Stimulated activated naive CD4-positive, alpha-beta T cell (primary cell): ENCODE measurements around the gene SORBS1.

ENCODE experiments used
- DNase-seq, 6 experiments: peaks; one replicate each; lab custom pipeline; 2025; lab: John Stamatoyannopoulos, UW

SORBS1 gene

DNA sequence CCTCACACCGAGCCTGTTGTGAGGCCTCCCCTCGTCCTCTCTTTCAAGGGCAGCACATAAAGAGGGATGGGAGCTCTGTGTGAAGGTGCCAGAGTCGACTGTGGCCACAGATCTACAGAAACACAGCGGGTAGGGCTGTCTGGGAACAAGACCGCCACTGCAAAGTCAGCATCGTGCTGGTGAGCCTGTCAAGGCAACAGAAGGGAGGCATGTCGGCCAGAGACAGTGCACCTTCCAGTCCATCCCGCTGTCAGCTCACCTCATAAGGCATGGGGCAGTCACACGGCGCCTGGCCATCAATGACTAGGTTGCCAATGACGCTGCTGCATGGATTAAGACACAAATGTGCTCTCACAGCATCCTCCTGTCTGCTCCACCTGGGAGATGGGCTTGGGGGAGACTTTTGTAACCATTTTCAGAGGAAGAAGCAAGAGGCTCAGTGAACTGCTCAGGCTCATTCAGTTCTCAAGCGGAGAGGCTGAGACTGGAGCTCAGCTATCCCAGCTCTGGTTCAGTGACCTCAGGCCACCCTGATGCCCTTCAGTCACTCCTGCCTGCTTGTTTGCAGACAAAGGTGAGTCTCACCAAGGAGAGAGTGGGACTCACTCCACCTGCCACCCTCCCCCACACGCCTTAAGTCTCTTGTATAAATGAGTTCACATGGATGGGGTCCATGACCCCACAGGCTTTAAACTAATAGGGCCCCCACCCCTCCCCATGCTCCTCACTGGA, 125.5 kb downstream of the SORBS1 start:
- no peak for DNase-seq

DNA sequence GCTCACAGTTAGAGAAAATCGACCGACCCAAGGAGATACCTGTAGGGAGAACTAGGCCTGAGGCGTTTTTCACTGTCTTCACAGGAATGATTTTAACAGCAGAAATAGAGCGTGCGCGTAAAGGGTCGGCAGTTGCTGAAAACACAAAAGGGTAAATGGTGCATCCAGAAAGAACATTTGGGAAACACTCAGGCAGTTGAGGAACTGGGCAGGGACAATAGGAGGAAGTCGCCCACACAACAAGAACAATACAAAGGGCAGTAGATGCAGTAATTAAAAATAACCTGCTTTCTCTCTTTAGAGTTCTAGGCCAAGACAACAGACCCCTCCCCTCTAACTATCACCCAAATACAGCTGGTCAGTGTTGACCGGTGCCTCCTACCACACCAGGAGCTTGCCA, 126.6 kb downstream of the SORBS1 start:
- no peak for DNase-seq

DNA sequence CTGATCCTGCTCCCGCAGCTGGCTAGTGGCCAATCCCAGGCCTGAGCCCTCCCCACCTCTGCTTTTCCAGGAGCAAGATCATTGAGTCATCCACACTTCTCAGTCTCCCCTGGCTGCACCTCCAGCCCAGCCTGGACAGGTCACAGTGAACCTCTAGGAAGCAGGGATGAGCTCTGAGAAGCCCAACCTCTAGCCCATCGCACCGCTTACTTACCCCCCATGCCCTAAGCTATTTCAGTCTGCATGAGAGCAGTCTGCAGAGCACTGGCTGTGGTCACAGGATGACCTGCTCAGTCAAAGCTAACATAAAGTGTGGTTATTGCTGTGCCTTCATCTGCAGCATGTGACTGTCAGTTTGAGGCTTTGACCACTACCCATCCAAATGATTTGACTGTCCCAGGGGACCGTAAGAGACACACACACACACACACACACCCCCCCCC, 129.2 kb downstream of the SORBS1 start:
- no peak for DNase-seq

DNA sequence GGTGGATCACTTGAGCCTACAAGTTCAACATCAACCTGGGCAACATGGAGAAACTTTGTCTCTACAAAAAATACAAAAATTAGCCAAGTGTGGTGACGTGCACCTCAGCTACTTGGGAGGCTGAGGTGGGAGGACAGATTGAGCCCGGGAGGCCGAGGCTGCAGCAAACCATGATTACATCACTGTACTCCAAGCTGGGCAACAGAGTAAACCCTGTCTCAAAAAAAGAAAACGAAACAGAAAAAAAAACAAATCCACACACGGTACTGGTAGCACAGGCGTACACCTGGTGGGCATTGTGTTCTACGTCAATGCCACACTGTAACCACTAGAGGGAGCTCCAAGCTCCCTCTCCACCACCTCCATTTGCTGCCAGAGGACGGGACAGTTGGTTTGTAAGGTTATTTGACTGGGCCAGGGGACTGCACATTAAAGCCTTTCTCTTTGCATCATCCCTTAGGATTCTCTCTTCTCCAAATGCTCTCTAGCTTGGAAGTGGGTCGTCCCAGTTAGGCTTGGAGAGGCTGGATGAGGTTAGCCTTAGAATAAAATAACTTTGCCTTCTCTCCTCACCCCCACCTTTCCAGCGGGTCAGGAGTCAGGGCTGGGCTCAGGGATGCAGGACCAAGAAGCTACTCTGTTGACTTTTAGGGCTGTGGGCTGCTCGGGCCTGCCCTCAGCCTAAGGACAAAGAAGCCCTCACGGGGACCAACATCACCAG, 130.8 kb downstream of the SORBS1 start:
- peak in 4 of 6 experiments; percentile 4 to 49 (median 26) for DNase-seq

DNA sequence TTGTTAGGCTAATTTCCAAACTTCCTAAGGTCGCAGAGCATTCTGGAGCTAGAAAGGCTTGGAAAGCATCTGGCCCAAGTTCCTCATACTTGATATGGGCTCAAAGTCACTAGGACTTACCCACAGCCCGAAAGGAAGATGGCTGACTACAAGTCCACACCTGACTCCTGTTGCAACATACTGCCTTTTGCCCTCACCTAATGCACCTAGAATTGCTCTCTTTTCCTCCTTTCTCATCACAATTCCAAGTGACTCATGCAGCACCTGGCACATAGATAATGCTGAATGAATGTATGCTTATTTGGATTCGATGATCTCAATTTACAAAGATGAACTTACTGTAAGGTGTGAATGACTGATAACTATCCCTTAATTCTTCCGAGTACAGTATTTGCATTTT, 131.5 kb downstream of the SORBS1 start:
- DNase-seq, result no peak

DNA sequence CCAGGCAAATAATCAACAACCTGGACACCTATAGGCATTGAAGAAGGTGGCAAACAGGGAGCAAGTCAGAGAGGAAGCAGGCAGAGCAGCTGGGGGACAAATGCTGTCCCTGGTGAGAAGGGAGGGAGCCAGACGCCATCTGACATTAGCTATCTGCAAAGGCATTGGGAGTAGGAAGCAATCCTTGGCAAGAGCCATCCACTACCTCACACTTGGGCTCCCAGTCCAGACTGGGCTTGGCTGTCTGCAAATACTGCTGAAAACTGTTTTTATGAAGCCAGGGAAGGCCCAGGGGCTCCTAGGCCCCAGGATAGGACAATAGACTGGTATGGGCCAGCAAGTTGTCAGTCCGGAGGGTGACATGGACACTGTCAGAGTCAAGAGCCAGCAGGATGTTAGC, 132.5 kb downstream of the SORBS1 start:
- no peak for DNase-seq

DNA sequence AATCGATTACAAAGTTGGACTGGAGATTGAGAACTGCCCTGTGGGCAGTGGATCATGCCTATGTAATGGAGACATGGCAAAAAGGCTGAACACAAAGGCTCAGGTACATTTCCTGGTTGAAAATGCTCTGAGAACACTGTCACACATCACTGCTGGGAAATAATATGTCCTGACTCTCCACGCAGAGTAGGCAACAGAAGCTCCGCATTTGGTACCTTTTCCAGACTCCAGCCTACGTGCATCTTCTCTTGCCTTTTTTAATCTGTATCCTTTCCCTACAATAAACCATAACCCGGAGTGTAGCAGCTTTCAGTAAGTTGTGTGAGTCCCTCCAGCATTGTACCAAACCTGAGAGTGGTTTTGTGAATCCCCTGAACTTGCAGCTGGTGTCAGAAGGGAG, 134.7 kb downstream of the SORBS1 start:
- DNase-seq, result no peak

DNA sequence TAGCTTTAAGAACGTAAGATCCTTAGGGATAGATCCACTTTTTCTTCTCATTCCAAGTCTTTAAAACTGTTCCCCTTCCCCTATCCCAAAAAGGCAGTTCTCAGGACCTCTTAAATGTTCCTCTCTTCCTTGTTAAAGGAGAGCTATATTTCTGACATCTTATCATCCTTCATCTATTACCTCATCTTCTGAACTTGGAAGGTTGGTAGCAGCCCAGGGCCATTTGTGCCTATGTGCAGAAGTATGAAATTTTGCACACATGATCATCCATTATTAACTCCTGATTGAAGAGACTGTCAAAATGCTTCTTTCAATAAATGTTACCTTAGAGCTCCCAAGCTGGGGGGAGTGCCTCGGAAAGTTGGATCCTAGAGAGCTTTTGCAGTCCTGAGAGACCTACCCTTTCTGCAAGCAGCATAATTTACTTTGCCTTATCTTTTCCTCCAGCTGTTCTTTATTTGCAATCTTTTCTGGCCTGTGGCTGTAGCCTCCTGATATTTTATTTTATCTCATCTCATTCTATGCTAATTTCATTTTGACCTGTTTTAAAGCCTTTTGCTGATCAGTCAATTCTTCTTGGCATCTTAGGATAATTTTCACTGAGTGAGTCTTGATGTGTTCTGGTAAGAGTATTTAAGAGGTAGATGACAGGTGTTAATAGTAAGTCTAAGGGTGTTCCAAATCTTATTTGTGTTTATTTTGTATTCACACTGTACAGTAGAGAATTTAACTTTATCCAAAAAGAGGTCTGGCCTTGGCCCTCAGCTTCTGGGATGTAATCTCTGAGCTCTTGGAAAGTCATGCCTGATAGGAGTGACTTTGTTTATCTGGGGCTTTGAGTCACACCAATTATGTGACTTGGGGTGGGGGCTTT, 135.3 kb downstream of the SORBS1 start:
- no peak for DNase-seq

DNA sequence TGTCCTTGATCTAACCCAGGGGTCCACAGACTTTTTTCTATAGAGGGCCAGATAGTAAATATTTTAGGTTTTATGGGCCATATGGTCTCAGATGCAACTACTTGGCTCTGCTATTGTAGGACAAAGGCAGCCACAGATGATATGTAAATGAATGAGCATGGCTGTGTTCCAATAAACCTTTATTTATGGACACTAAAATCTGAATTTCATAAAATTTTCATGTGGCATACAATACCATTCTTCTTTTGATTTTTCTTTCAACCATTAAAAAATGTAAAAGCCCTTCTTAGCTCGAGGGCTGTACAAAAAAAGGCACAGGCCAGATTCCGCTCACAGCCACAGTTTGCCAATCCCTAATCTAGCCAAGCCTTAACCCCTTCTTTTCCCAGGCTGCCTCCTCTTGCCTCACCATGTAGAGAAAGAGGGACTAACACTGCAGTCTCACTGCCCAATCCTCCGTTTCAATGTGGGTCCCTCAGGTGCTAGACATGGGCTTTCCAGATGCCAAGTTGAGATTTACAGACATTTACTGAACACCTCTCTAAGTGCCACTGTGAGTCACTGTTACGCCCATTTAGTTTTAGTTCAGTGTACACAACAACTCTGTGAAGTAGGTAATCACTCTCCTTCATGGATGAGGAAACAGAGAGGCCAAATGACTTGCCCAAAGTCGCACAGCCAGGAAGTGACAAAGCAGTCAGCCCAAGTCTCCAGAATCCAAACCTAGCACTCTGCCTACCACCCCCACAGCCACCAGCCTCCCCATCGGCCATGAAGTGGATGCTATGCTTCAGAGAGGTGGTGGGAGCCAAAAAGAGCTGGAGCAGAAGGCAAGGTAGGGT, 137.8 kb downstream of the SORBS1 start:
- DNase-seq, result no peak

DNA sequence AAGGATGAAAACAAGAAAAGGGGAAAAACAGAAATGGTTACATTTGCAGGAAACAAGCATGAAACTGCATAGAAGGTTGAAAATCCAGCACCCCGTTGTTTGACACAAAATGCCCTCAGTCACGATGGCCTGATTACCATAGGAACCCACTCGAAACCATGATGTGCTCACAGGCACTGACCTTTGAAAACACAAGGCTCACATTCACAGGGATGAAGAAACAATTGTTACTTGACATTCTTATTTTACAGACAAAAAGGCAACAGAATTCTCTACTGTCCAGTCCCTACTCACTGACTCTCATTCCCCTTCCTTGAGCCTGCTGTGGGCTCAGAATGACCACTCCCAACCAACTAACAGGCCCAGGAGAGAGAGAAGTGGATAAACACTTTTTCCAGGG, 138.9 kb downstream of the SORBS1 start:
- DNase-seq, result no peak

DNA sequence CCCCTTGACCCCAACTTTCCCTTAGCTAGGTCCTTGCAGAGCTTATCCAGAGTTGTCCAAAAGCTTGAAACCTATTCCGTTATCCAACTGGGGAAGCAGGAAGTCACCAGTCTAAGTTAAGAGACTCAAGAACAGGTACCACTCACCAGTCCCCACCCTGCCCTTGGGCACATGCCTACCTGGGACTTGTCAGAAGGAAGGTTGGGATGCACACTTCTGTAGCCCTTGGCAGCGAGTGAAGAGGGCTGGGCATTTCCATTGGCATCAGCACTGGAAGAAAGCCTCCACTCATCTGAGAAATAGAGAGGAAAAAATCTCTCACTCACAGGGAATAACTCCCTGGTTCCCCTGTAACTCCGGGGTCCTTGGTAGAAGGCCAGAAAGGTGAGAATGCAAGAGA, 139.4 kb downstream of the SORBS1 start:
- DNase-seq, result no peak

DNA sequence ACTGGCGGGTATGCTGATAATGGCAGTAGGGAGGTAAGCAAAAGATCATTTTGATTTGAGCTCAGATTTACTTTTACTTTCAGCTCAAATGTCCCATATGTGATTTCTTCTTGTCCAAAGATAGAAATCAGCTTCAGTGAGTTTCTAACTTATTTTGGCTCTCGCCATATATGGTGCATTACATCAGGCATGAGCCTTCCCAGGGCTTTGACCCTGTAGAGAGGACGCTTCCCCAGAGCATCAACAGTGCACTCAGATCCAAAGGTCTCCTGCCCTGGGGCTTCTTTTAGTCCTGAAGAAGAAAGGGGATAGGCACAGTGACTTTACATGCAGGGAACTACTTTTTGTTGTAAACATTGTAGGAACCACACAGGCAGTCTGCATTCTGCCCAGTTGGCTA, 141.8 kb downstream of the SORBS1 start:
- DNase-seq, result no peak

DNA sequence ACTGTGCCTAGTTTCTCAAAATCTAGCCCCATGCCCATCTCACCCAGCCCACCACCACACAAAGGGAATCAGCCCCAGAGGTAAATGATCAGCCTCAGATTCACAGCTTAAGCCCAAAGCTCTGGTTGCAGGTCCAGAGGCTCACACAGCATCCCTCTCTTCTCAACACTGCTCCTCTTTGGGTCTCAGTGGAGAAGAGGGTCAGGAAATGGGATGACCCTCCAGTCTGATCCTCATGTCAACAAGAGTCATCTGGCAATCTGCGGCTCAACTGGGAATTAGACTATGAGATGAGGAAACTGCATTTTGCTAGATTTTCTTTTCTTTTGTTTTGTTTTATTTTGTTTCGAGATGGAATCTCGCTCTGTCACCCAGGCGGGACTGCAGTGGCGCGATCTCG, 144.2 kb downstream of the SORBS1 start:
- no peak for DNase-seq

DNA sequence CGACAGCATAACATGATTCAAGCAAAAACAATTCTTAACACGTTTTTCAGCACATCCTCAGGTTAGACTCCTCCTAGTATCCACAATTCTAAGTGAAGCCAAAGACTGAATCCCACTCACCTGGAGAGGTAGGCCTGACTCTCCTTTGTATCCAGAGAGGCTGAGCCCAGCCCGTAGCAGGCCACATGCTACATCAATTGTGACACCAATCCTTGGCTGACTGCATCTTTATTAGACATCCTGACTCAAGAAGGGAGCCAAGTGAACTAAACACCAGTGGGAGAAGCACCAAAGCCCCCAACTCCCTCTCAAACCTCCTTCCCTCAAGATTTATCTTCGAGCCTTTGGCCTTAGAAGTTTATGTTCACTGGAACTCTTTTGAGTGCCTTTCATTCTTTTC, 144.9 kb downstream of the SORBS1 start:
- DNase-seq, result no peak

DNA sequence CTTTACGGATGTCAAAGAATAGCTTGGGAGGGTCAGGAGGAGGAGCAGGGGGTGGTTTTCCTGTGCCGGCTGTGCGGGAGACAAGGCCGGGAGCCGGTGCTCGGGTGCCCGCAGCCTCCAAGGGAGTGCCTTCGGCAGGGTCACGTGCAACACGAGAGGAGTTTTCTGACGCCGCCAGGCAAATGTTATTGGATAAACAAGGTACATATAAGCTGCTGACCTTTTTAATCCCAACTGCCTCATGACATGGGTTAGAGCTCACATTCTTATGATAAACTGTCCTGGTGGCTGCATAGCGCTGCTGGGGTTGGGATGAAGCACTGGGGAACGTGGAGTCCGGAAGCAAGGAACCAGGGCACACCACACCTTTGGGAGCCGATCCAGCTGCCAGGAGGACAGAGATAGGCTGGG, 145.5 kb downstream of the SORBS1 start:
- no peak for DNase-seq

DNA sequence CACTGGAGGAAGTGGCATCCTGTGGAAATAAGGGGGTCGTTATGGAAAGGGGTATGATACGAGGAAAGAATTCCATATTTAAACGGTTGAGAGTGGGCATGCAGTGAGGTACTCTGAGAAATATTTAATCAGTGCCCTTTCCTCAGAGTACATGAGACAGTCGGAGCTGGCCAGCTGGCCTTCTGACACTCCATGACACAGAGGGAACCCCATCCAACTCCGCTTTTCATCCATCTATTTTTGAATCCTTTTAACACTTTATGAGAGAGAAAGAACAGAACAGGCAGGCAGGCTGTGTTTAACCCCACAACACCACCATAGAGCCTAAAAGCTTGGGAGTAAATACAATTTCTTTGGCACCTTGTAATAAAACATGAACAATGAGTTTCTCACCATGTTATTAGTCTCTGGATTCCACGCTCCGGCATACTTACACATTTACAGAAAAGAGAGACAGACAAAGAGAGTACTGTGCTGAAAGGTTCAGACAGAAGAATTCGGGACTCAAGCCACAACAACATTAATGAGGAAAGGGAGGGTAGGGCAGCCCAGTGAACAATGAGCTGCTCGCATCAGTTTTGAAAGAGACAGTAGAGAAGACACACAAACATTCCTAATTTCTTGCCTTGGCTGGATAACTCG, 146.2 kb downstream of the SORBS1 start:
- DNase-seq, result no peak

DNA sequence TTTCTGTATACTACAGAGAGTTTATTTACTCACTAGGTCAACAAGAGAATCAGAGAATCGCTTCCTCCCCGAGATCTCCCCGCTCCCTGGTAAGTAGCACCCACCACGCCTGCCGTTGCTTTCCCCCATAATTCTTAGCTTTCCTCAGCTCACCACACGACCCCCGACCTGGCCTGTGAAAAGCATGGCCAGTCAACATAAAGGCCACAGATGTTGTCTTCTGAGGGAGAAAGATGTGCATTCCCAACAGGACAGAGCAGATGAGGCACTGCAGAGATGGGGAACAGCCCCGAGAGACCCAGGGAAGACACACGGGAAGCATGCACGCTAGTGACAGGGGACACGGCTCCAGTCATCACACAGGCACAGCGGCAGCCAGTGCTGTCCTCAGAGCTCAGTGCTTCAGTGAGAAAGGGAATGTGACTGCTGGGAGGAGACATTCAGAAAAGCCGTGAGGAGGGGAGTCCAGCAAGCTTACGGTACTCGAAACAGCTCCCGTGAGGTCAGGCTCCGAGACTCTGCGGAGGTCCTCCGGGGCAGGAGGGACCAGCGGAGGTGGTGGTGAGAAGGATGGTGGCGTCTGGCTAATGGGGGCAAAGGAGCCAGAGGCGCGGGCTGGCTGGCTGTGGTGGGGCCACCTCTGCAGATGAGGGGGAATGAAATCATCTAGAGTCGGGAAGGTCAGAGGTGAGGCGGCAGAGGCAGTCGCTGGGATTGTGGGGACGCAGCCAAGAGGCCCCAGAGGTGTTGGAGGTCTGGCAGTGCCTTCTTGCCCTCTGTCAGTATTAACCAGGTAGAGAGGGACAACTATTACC, 146.9 kb downstream of the SORBS1 start:
- DNase-seq, result no peak

DNA sequence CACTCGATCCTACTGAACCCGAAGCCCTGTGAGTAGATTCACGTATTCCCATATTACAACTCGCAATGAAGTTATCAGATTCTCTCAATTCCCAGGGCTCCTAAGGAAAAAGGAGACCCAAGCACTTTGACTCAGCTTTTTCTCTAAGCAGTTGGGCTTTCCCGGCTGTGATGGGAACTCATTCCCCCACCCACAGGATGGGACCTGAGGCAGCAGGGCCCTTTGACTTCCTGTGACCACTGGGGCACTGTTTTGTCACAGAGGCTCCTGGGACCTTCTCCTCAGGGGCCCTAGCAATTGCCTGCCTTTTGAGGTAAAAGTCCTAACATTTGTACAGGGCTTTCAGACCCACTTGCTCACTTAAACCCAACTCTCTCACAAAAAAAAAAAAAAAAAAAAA, 147.6 kb downstream of the SORBS1 start:
- no peak for DNase-seq

DNA sequence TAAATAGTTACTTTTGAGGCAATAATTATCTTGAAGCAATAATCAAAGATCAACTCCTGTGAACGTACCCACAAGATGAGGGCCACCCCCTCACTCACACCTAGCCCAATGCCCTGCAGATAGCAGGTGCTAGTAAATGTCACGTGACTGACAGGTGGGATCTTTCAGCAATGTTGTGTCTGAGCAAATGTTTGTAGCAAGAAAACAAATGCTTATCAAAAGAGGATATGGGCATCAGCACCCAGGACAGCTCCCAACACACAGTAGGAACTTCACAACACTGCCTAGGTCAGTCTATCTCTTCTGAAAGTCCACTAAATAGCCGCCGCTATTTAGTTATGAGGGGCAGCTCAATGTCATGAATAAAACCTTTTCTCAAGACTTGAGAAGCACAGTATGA, 149.5 kb downstream of the SORBS1 start:
- DNase-seq, result no peak
